Fibroblast of pulmonary artery (primary cell): ENCODE results near the gene SPACA6.

ENCODE experiments used
- DNase-seq: peaks from one replicate; pipeline ENCODE4 v3.0.0-alpha.2; 2010; ENCODE audit warnings: low read depth
- H3K4me3 ChIP-seq: replicated peaks from 2 replicates; pipeline ENCODE4 v1.5.1; 2011; ENCODE audit warnings: low read depth, mild to moderate bottlenecking, control low read depth, low read length, moderate library complexity
- CTCF ChIP-seq: IDR thresholded peaks from 2 replicates; pipeline ENCODE4 v1.5.1; 2011; ENCODE audit warnings: mild to moderate bottlenecking, control low read depth, low read length, inconsistent platforms; ENCODE audit errors: missing control alignments

SPACA6 gene

DNA sequence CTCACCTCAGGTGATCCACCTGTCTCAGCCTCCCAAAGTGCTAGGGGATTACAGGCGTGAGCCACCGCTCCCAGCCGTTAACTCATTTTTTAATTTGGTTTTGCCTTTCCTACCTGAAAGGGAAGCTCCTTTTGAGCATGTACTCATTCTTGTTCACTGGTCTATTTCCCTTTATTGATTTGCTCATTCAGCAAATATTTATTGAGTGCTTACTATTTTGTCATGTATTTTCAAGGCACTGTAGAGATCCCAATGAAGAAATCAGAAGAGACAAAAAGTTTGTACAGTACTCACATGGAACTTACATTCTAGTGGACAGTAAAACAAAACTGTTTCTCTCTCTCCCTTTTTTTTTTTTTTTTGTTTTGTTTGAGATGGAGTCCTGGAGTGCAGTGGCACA is 13.8 kb downstream of the SPACA6 start:
- TF ChIP-seq CTCF: no peak
- no peak for DNase-seq
- no peak overlapping the region for H3K4me3 ChIP-seq

DNA sequence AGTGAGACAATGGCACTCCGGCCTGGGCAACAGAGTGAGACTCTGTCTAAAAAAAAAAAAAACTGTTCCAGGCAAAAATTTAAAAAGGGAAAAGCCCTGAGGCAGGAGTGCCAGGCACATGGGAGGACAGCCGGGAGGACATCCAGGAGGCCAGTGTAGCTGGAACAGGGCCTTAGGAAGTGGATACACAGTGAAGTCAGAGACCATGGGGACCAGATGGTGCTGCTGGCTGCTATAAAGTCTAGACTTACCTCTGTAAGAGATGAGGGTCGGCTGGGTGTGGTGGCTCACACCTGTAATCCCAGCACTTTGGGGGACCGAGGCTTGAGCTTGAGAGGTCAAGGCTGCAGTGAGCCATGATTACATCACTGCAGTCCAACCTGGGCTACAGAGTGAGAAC is 15.7 kb downstream of the SPACA6 start:
- TF ChIP-seq CTCF: no peak
- no peak for DNase-seq
- no peak overlapping the region for H3K4me3 ChIP-seq

DNA sequence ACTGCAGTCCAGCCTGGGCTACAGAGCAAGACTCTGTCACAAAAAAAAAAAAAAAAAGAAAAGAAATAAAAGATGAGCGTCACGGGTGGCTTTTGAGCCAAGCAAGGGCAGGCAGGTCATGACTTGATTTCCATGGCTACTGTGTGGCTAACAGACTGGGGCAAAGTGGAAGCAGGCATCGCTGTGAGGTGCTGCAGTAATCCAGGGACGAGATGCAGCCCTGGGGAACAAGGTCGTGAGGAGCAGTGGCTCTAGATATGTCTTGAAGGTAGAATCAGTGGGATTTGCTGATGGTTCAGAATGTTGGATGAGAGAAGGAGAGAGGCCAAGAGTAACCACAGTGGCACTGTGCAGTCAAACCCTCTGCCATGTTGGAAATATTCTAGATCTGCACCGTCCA is 16.4 kb downstream of the SPACA6 start:
- TF ChIP-seq CTCF: no peak
- H3K4me3 ChIP-seq: no peak overlapping the region
- no peak for DNase-seq

GRCh38 chr19:51710163-51710562 is 17.0 kb downstream of the SPACA6 start:
- no peak for TF ChIP-seq CTCF
- H3K4me3 ChIP-seq: no peak overlapping the region
- no peak for DNase-seq

- TF ChIP-seq CTCF: no peak
- DNase-seq: no peak
- H3K4me3 ChIP-seq: no peak overlapping the region
Observed at GRCh38 chr19:51711702-51712101, 18.6 kb downstream of the SPACA6 start.

DNA sequence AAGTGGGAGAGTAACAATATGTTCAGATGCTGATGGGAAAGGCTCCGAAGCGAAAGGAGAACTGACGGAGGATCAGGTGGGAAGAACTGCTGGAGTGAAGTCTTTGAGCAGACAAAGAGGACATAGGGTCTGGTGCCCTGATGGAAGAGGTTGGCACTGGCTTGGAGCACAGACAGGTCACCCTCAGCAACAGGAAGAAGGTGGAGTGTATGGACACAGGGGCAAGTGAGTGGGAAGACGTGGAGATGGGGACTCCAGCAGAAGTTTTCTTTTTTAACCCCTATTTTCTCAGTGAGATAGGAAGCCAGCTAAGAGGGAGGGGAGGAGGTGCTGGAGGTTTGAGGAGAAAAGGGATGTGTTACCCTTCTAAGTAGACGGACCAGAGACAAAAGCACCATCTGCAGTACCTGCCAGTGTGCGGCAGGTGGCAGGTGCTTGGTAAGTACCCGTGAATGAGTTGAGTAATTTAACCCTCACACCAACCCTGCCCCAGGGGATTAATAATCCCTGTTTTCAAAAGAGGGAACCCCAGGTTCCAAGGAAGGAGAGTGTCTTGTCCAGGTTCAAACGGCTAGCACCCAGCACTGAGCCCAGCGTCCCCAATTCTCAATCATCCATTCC is 19.4 kb downstream of the SPACA6 start:
- H3K4me3 ChIP-seq: no peak overlapping the region
- peak; percentile 55 for TF ChIP-seq CTCF
- peak; percentile 67 for DNase-seq
